H9 (cell line): Measurements from ENCODE around the gene CYP2S1. TPM values are rescaled to one million over a fixed set of nuclear protein-coding genes. Genes with fewer than 3 reads are reported as not detected.
A peak's percentile ranks its signal among the peaks of the same experiment; 100 is the strongest.

Source experiments
- DNase-seq: peaks from one replicate; pipeline ENCODE4 v3.0.0-alpha.2; 2017
- H2AFZ ChIP-seq: one replicate; pipeline ENCODE4 v1.6.1; 2013; ENCODE audit warnings: mild to moderate bottlenecking, low read length, control low read depth, moderate library complexity
- H2AK5ac ChIP-seq: 2 replicates; pipeline ENCODE4 v1.6.1; 2013; ENCODE audit warnings: low read length, control low read depth, mixed read lengths; ENCODE audit not compliant: insufficient read length
- H2BK120ac ChIP-seq: one replicate; pipeline ENCODE4 v1.6.1; 2013; ENCODE audit warnings: low read depth, mild to moderate bottlenecking, low read length, control low read depth, inconsistent platforms; ENCODE audit not compliant: poor library complexity, severe bottlenecking
- H2BK12ac ChIP-seq: 2 replicates; pipeline ENCODE4 v1.6.1; 2013; ENCODE audit warnings: low read length, control low read depth, mixed read lengths, low read depth; ENCODE audit not compliant: insufficient read length
- H2BK15ac ChIP-seq: 2 replicates; pipeline ENCODE4 v1.6.1; 2013; ENCODE audit warnings: low read depth, low read length, control low read depth
- H2BK20ac ChIP-seq: one replicate; pipeline ENCODE4 v1.6.1; 2013; ENCODE audit warnings: low read depth, mild to moderate bottlenecking, low read length, control low read depth, inconsistent platforms; ENCODE audit not compliant: poor library complexity, severe bottlenecking
- H2BK5ac ChIP-seq: 2 replicates; pipeline ENCODE4 v1.6.1; 2013; ENCODE audit warnings: low read length, control low read depth, mixed read lengths; ENCODE audit not compliant: insufficient read length
- H3K14ac ChIP-seq: 2 replicates; pipeline ENCODE4 v1.6.1; 2013; ENCODE audit warnings: low read length, control low read depth; ENCODE audit not compliant: insufficient read depth
- H3K18ac ChIP-seq: 2 replicates; pipeline ENCODE4 v1.6.1; 2013; ENCODE audit warnings: low read depth, mild to moderate bottlenecking, mixed read lengths, low read length, control low read depth; ENCODE audit not compliant: insufficient read length
- H3K23ac ChIP-seq: 2 replicates; pipeline ENCODE4 v1.6.1; 2013; ENCODE audit warnings: low read length, control low read depth, mixed read lengths, low read depth; ENCODE audit not compliant: insufficient read length
- H3K23me2 ChIP-seq: 2 replicates; pipeline ENCODE4 v1.6.1; 2013; ENCODE audit warnings: low read depth, mild to moderate bottlenecking, mixed read lengths, low read length, control low read depth; ENCODE audit not compliant: insufficient read length, poor library complexity, severe bottlenecking
- H3K27ac ChIP-seq: 2 replicates; pipeline ENCODE4 v1.5.1; 2013; ENCODE audit warnings: low read length, control low read depth, mixed read lengths, low read depth; ENCODE audit not compliant: insufficient read length
- H3K27me3 ChIP-seq: 2 replicates; pipeline ENCODE4 v1.6.1; 2013; ENCODE audit warnings: low read length, control low read depth, inconsistent platforms; ENCODE audit not compliant: insufficient read depth
- H3K4ac ChIP-seq: 2 replicates; pipeline ENCODE4 v1.6.1; 2013; ENCODE audit warnings: low read depth, mild to moderate bottlenecking, control low read depth, inconsistent platforms, low read length, moderate library complexity
- H3K4me1 ChIP-seq: 2 replicates; pipeline ENCODE4 v1.6.1; 2013; ENCODE audit warnings: low read length, control low read depth, inconsistent platforms; ENCODE audit not compliant: insufficient read depth
- H3K4me2 ChIP-seq: 2 replicates; pipeline ENCODE4 v1.6.1; 2013; ENCODE audit warnings: low read length, control low read depth, mixed read lengths; ENCODE audit not compliant: insufficient read length, insufficient read depth
- H3K56ac ChIP-seq: 2 replicates; pipeline ENCODE4 v1.6.1; 2013; ENCODE audit warnings: low read depth, mild to moderate bottlenecking, mixed read lengths, low read length, control low read depth; ENCODE audit not compliant: insufficient read length
- H3K79me1 ChIP-seq: 2 replicates; pipeline ENCODE4 v1.6.1; 2013; ENCODE audit warnings: low read depth, mild to moderate bottlenecking, moderate library complexity, low read length, control low read depth, inconsistent platforms; ENCODE audit not compliant: insufficient read depth, poor library complexity, severe bottlenecking
- H3K79me2 ChIP-seq: 2 replicates; pipeline ENCODE4 v1.6.1; 2013; ENCODE audit warnings: low read length, control low read depth, inconsistent platforms; ENCODE audit not compliant: insufficient read depth
- H3K9ac ChIP-seq: 2 replicates; pipeline ENCODE4 v1.6.1; 2013; ENCODE audit warnings: low read length, control low read depth, mixed read lengths; ENCODE audit not compliant: insufficient read length; ENCODE audit errors: extremely low read depth
- H3K9me3 ChIP-seq: one replicate; pipeline ENCODE4 v1.6.1; 2013; ENCODE audit warnings: low read depth, low read length, inconsistent platforms; ENCODE audit not compliant: control insufficient read depth
- H3T11ph ChIP-seq: one replicate; pipeline ENCODE4 v1.6.1; 2013; ENCODE audit warnings: mild to moderate bottlenecking, low read length, control low read depth, inconsistent platforms
- H4K20me1 ChIP-seq: one replicate; pipeline ENCODE4 v1.6.1; 2013; ENCODE audit not compliant: control insufficient read depth, insufficient read length, insufficient read depth
- H4K5ac ChIP-seq: 2 replicates; pipeline ENCODE4 v1.6.1; 2013; ENCODE audit warnings: low read depth, mild to moderate bottlenecking, mixed read lengths, low read length, control low read depth; ENCODE audit not compliant: insufficient read length
- H4K8ac ChIP-seq: replicated peaks from 2 replicates; pipeline ENCODE4 v1.6.1; 2013; ENCODE audit warnings: low read length, control low read depth, mixed read lengths, low read depth; ENCODE audit not compliant: insufficient read length
- H4K91ac ChIP-seq: 2 replicates; pipeline ENCODE4 v1.6.1; 2013; ENCODE audit warnings: low read depth, mild to moderate bottlenecking, moderate library complexity, mixed read lengths, low read length, control low read depth; ENCODE audit not compliant: insufficient read length
- H3K27ac Mint-ChIP-seq, 3 experiments: 2 replicates in 2 of 3; 3 replicates in 1 of 3; pipeline ENCODE4 v1.8.0; 2020 to 2021; ENCODE audit warnings: mixed read lengths in 3 of 3, mild to moderate bottlenecking in 1 of 3, moderate library complexity in 1 of 3
- H3K27me3 Mint-ChIP-seq: 2 replicates; pipeline ENCODE4 v1.8.0; 2021; ENCODE audit warnings: low read depth, mild to moderate bottlenecking, moderate library complexity, mixed read lengths
- H3K36me3 Mint-ChIP-seq, 3 experiments: 2 replicates in 2 of 3; 3 replicates in 1 of 3; pipeline ENCODE4 v1.8.0; 2020 to 2021; ENCODE audit warnings: low read depth in 3 of 3, mixed read lengths in 3 of 3; ENCODE audit not compliant: insufficient read depth in 1 of 3
- H3K4me1 Mint-ChIP-seq, 2 experiments: 2 replicates each; pipeline ENCODE4 v1.8.0; 2020; ENCODE audit warnings: mixed read lengths in 2 of 2
- H3K4me3 Mint-ChIP-seq, 2 experiments: 2 replicates in 1 of 2; 3 replicates in 1 of 2; pipeline ENCODE4 v1.8.0; 2020 to 2021; ENCODE audit warnings: mild to moderate bottlenecking in 2 of 2, mixed read lengths in 2 of 2, moderate library complexity in 1 of 2
- H3K9me3 Mint-ChIP-seq, 2 experiments: 2 replicates in 1 of 2; 3 replicates in 1 of 2; pipeline ENCODE4 v1.8.0; 2020; ENCODE audit warnings: mild to moderate bottlenecking in 2 of 2, mixed read lengths in 2 of 2, moderate library complexity in 1 of 2
- CTCF ChIP-seq: fragments of 200-600 bp; sonication (generic); conservative IDR thresholded peaks from 3 replicates; pipeline ENCODE4 v1.8.0; 2021; ENCODE audit warnings: antibody characterized with exemption, mild to moderate bottlenecking
- WGBS: extraction: QIAGEN DNeasy Blood & Tissue Kit; methylation state at CpG from one replicate; pipeline ENCODE4 v1.1.7; 2013; ENCODE audit warnings: missing lambda C conversion rate, low lambda C conversion rate, mixed read lengths; ENCODE audit not compliant: insufficient read length; ENCODE audit errors: extremely low coverage; 5-methylcytosine and 5-hydroxymethylcytosine counted together
- total RNA-seq: library from RNA; stranded (reverse); gene quantifications from 2 replicates; pipeline ENCODE4 v1.2.1, GENCODE V29; 2021

CYP2S1 gene
- total RNA-seq, 1 experiment from 2014 or later = 159 TPM

GRCh38 chr19:41248895-41249294 lies 55.9 kb downstream of the CYP2S1 start:
- H3K9ac ChIP-seq = no peak overlapping the region
- H3K79me2 ChIP-seq = no peaks in the 10 kb centered on the region
- H3K23ac ChIP-seq = no peak overlapping the region
- no peaks in the 10 kb centered on the region for H3K79me1 ChIP-seq
- no peak overlapping the region for H4K5ac ChIP-seq
- no peaks in the 10 kb centered on the region for H3K9me3 ChIP-seq
- H2BK20ac ChIP-seq = no peak overlapping the region
- no peak overlapping the region for H4K91ac ChIP-seq
- Mint-ChIP-seq H3K9me3 (peaks cover 0 to 3% of the 10 kb centered on the region in 2 experiments; a peak in 2 of 5 replicates), H3K27me3 (no peaks in the 10 kb centered on the region), H3K27ac (peak overlapping the region in 1 of 3 experiments; percentile 42; a peak in 2 of 7 replicates), H3K36me3 (peaks cover 24 to 72% (median 67%) of the 10 kb centered on the region in 3 experiments; a peak in 6 of 7 replicates), H3K4me1 (peaks cover 0 to 4% of the 10 kb centered on the region in 2 experiments; a peak in 1 of 4 replicates), H3K4me3 (no peak overlapping the region)
- no peak overlapping the region for H2BK15ac ChIP-seq
- H3K56ac ChIP-seq = no peak overlapping the region
- no peak overlapping the region for H3K18ac ChIP-seq
- no peaks in the 10 kb centered on the region for H3K27me3 ChIP-seq
- peak; percentile 36; the same call in 2 of the 3 replicates for TF ChIP-seq CTCF
- no peak for DNase-seq
- no peak overlapping the region for H3K4me2 ChIP-seq
- no peak overlapping the region for H3K4ac ChIP-seq
- no peak overlapping the region for H2BK12ac ChIP-seq
- H4K20me1 ChIP-seq = no peaks in the 10 kb centered on the region
- H2AFZ ChIP-seq = no peak overlapping the region
- no peak overlapping the region for H2BK120ac ChIP-seq
- H2BK5ac ChIP-seq = no peak overlapping the region
- no peak overlapping the region for H3K27ac ChIP-seq
- H3K23me2 ChIP-seq = no peaks in the 10 kb centered on the region
- no peak overlapping the region for H4K8ac ChIP-seq
- no peak overlapping the region for H3T11ph ChIP-seq
- no CpG with 5 or more reads among the region's 4 CpGs for WGBS
- no peak overlapping the region for H3K14ac ChIP-seq
- H3K4me1 ChIP-seq = no peaks in the 10 kb centered on the region
- H2AK5ac ChIP-seq = no peak overlapping the region
